Stimulated activated CD4-positive, alpha-beta T cell treated with anti-CD3 and anti-CD28 coated beads, Interleukin-15, amount 100 ng/mL, for 1 hour (primary cell): ENCODE data around the gene TEF.
"Not testable (repeated sequence)": the region's sequence is repeated elsewhere in the genome, so short reads cannot be mapped to it uniquely, and the experiment has no call there.

Experiments used
- DNase-seq, 2 donors: peaks; one replicate each; pipeline ENCODE4 v3.0.0-alpha.2; 2020; ENCODE audit warnings: low read depth in 1 of 2, low spot score in 1 of 2

Gene TEF

DNA sequence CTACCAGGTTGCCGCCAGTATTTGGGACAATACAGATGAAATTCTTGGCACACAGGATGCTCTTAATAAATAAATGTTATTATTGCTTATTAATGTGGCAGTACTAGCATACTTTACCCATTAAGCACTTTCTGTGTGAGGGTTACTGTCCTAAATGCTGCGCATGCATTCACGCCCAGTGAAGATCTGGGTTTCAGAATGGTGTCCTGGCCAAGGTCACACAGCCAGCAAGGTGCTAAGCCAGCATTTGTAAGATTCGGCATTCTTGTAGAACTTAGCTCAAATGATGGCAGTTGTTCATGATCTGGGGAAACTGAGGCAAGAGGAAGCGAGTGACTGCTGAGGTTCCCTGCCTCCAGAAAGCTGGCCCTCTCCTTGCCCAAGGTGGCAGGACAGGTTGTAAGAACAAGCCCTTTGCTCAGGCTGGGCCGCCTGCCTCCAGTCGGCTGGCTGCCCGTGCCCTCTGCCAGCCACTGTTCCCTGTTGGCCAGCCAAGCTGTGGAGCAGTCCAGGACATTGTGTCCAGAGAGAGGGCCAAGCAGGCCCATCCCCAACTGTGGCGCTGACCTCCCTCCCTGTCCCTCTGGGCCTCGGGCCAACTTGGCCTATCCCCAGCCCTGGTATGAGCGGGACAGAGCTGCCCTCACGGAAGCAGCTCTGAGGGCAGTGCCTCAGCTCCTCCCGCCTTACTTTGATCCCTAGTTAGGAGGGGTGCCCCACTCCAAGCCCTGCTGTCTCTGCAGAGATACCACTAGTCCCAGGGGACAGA lies 36.1 kb downstream of the TEF start:
- no peak for DNase-seq

DNA sequence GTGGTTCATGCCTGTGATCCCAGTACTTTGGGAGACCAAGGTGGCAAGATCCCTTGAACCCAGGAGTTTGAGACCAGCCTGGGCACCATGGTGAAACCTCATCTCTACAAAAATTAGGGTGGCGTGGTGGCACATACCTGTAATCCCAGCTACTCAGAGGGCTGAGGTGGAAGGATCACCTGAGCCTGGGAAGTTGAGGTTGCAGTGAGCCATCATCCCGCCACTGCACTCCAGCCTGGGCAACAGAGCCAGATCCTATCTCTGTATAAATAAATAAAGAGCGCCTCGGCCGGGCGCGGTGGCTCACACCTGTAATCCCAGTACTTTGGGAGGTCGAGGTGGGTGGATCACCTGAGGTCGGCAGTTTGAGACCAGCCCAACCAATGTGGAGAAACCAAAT lies 37.0 kb downstream of the TEF start:
- no peak for DNase-seq

DNA sequence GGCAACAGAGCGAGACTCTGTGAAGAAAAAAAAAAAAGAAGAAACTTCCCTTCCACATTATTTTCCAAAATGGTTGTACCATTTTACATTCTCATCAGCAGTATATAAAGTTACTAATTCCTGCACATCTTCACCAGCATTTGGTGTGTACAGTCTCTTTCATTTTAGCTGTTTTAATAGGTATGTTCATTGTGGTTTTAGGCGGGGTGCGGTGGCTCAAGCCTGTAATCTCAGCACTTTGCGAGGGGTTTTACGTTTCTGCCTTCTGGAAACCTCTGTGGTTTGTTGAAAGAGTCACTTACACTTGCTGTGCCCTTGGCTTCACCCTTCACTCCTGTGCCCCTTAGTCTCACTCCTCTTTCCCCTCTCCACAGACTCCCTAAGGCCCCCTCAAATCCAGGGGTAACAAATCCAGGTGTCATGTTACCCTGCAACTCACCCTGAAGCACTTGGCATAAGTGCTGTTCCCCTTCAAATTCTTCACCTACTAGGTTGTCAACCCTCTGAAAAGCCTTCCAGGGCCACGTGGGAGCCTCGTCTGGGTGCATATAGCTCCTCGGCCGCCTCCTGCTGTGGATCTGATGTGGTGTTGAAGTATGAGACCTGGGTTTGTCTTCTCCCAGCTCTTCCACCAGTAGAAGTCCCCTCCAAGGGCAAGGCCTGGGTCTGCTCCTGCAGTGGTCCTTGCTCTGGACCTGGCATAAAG lies 44.1 kb downstream of the TEF start:
- DNase-seq = no peak

DNA sequence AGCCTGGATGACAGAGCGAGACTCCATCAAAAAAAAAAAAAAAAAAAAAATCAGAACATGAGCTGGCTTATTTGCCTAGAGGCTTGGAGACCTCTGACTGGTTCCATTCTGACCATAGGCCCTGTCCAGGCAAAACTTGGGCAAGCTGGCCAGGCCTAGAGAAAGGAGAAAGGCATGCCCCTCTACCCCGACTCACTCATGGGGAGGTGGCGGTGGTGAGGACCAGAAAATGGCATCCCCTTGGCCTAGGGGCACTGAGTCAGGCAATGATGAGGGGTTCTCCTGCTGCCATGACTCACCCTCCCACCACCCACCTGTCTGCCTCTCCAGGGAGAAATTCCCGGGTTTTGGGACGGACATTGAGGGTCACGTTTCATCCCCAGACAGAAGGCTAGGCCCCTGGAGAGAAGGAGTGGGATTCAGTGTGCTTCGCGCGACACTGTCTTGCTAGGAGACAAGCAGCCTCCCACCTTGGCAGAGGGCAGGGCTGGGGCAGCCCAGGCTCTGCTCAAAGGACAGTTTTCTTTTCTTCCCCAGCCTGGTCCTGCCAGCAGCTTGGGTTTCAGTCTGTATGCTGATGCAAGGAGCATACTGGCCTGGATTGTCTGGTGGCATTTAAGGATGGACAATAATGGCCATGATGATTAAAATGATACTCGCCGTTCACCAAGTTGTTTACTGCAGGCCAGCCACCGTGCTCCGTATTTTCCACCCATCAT lies 47.6 kb downstream of the TEF start:
- no peak for DNase-seq

DNA sequence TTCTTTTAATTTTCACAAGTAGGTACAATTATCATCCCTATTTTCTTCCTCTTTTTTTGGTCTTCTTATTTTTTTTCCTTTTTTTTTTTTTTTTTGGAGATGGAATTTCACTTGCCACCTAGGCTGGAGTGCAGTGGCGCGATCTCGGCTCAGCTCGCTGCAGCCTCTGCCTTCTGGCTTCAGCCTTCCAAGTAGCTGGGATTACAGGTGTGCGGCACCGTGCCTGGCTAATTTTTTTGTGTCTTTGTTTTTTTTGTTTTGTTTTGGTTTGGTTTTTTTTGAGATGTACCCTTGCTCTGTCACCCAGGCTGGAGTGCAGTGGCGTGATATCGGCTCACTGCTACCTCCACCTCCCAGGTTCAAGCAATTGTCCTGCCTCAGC lies 48.2 kb downstream of the TEF start:
- no peak for DNase-seq

DNA sequence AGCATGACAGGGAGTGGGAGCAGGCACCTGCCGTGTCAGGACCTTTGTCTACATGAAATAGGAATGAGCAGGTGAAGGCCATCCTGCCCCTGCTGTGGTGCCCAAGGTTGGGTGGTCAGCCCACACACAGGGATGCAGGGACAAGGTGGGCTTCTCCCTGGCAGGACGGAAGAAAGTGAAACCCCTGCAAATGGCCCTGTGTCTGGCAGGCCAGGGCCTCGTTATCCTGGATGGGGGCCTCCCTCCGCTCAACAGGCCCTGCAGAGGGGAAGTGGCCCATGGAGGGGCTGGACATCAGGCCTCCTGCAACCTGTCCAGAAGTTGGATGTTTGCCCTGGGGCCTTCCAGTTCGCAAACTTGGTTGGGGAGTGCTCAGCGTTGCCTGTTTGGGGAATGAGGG lies 49.9 kb downstream of the TEF start:
- no peak for DNase-seq

DNA sequence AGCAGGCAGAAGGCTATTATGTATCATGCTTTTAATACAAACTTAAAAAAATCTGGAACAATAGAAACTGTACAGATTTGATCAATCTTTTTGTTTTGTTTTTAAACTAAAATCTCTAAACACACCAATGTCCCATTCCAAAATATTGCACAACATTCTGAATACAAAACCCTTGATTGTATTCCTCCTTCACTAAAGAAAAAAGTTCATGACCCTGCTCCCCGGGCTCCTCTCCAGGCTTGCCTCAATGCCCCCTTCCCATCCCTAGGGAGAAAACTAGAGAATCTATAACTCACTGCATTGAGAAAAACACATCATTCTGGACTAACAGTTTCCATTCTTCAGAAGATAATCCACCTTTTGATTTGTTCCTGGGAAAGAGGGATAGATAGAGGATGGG lies 51.7 kb downstream of the TEF start:
- DNase-seq = not testable (repeated sequence)

DNA sequence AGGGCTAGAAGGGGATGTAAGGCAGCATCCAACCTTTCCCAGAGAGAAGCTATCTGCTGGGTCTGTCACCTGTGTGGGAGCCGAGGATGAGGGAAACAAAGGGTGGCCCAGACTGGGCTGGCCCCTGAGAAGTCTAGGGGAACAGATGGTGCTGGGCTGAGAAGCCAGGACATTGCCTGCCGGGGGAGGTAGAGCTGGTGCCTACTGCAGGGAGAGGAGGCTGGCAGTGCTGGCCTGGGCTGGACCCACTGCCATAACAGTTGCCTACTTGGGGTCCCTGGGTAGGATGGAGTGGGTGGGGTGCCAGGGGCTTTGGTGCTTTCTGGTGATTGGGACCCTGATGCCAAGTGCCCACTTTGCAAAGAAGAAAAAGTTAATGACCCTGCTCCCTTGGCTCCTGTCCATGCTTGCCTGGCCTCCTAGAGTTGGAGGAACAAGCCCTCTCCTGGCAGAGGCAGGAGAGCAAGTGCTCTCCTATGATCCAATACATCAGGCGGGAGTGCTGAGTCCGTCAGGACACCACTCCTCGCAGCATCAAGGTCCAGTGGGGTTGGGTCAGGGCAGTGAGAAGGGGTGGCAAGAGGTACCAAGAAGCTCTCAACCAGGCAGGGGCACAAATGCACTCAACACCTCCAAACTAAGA lies 52.7 kb downstream of the TEF start:
- DNase-seq = not testable (repeated sequence)

DNA sequence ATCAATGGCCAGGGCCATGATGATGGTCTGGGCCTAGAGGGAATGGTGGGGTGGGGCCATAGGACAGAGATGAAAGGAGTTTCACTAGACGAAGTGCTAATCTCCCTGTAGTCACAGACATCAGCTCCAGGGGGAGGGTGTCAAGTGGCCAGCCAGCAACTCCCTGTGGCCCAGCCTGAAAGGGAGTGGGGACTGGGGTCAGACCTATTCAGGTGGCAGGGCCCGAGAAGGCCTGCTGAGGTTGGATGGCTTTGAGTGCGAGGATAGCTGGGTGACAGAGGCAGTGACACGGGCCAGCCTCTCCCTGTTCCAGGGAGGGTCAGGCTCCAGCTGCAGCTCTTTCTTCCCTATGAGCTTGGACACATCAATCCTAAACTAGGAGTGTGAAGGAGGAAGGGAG lies 53.8 kb downstream of the TEF start:
- no peak for DNase-seq

DNA sequence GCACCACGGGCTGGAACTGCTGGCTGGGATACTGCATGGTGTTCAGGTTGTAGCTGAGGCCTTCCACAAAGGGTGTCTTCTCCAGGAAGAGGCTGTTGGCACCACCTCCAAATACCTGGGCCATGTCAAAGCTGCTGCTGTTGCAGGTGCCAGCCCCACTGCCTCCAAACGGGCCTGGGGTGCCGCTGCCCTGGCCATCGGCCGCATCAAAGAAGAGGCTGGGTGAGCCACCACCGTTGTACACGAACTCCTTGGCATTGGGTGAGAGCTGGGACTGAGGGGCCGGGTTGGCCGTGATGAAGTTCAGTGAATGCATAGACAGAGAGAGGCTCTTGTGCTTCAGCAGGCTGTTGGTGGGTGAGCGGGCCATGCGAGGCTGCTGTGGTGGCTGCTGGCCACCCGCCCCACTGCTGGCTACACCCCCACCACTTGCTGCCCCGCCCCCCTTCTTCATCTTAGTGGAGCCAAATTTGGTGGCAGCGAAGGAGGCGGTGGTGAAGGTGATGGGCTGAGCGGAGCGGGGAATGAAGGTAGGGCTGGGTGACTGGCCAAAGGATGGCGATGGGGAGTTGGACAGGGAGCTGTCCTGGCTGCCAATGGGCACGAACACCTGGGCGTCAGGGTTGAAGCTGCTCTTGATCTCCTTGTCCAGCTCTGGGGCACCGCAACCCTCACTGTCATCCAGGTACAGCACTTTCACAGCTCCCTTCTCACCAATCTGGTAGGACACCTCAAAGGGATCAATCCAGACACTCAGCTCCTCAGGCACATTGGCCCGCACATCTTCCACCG lies 54.8 kb downstream of the TEF start:
- DNase-seq = no peak

DNA sequence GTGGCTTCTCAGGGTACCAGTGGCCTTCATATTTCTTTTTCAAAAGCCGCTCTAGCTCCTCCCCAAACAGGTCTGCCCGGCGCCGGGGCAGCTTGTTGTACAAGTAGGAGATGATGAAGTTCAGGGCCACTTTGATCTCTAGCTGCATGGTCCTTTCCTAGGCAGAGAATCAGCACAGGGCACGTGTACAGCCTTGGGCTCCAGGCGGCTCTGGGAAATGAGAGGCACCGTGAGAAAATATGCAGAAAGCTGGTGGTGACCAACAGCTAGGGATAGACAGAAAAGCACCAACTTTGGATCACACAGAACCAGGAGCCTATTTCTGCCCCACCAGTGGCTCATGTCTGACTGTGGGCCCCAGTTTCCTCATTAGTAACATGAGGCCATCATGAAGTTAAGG lies 55.5 kb downstream of the TEF start:
- DNase-seq = no peak

DNA sequence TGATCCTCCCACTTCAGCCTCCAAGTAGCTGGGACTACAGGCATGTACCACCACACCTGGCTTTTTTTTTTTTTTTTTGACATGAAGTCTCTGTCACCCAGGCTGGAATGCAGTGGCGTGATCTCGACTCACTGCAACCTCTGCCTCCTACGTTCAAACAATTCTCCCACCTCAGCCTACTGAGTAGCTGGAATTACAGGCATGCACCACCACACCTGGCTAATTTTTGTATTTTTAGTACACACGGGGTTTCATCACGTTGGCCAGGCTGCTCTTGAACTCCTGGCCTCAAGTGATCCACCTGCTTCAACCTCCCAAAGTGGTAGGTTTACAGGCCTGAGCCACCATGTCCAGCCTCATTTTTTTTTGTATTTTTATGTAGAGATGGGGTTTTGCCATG lies 58.8 kb downstream of the TEF start:
- not testable (repeated sequence) for DNase-seq

DNA sequence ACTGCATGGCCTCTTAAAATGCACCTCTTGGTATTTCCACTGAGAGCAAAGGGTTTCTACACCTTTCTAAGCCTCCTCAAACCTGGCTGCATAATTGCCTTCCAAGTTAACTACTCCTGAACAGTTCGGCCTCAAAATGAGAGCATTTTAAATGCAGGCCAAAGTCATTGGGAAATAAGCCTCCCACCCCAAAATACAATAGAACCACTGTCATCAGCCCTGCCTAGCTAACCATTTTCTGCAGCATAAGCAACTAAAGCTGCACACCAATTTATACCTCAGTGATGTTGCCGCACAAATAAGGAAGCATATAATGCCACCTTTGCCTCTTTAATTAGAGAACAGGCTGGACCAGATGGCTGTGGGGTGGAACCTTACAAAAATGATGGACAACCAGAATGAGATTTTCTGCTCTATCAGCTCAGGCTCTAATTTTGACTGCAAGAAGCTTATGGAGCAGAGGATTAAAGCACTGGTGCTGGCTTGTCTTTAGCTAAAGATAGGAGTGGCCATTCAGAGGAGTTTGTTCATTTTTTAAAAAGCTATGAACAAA lies 60.6 kb downstream of the TEF start:
- no peak for DNase-seq

DNA sequence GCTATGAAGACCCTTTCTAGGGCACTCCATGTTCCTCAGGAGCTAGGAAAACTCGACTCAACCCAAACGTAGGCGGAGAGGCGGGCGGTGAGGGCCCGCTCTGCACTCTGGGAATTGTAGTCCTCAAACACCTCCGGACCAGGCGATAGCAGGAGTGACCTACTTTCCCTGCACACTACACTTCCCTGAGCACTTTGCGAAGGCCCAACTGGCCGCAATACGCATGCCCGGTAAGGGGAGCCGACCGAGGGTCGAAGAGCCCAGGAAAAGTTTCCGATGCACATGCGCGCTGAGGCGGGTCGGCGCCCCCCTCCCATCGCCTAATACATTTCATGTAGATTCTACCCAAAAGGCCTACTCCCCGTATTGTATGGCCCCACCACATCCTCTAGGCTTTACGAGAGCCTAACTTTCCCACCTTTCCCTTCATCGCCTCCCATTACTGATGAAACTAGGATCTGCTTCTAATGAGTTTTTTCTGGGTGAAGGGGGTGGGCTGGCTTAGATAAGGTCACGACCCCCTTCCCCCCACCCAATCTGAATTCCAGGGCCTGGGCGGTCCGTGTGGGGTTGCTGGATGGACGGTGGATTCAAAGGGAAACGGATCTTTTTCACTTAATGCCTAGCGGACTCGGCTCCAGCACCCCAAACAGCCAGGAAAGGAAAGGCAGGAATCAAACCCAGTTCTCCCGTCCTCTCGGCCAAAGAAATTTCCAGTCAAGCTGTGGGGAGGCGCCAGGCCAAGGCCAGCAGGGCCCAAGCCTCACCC lies 62.8 kb downstream of the TEF start:
- peak; percentile 66 to 70 for DNase-seq

DNA sequence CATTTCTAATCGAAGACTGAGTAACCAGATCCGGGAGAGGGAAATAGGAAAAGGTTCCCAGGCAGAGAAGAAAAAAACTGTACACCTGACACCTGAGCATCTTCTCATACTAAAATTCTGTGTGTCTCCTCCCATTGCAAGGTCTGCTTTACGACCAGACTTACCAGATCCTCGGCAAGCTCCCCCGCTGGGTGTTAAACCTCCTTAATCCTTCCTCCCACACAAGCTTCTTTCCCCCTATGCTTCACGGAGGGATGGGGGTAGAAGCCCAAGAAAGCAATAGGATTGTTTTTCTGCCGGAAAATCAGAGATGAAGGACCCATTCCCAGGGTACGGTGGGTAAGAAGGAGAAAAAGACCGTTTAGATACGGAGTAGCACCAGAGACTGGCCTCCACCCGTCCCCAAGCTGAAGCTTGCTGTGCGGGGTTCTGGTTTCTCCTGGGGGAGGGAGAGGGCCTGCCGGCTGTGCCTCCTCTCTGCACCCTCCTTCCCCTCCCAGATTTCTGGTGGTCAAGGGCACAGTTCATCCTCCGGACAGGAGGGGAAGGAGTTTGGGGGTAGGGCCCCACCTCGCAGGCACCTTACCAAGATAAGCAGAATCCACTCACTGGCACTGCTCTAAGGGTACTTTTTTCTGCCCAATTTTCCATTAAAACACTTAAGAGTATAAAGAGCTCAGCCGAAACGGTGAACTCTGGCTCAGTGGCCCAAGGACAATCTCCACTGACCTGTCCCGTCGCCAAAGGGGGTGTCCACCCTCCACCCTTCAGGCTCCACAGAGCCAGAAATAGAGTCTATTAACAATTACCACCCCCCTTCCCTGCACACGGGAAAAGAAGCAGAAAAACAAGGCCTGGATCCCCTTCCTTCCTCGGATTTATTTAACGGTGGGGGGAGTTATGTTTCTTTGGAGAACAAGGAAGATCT lies 63.7 kb downstream of the TEF start:
- no peak for DNase-seq

DNA sequence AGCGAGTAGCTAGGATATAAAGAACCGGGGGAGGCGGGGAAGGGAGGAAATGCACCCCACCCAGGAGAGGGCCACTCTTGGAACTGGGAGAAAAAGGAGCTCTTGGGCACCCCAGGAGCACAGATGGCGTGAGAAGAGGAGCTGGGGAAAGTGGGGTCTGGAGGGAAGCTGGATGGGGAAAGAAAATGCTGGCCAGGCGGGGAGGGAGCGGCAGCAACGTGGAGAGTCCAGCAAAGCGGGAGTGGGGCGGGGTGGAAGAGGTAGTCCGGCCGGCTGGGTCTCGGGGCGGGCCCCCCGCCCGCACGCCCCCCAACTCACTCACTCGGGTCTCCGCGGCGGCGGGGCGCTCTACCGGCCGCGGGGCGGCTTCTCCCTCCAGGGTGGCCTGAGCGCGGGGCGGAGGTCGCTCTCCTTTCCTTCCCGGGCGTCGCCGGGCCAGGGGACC lies 64.3 kb downstream of the TEF start:
- no peak for DNase-seq

DNA sequence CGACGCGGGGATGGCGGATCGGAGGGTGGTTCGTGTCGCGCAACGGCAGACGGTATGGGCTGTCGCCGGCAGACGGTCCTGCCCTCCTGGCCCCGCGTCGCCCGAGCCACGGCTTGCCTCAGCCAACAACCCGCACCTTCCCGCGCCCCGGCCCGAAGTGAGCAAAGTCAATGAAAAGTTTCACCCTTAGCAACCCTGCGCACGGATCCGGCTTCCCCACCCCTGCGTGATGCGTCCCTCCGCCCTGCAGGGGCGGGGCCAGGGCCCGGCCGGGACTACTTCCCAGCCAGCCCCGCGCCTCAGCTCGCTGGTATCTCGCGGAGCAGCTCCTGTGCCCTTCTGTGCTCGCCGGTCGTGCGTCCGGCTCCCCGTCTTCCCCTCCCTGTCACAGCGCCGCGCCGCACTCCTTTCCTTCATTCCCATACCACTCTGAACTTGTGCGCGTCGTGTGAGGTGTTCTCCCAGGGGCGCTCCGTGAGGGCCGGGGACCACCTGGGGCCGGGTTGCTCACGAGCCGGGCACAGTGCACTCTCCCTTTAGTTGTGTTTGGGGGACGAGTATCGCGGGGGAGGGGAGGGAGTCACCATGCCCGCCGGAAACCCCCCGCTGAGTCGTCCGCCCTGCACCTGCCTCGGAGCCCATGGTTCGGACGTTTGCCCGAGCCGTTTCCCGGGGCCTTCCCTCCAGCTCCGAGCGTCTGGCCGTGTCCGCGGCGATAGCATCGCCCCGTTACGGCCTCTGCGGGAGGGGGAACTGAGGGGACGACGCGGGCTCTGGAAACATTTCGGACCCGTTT lies 65.1 kb downstream of the TEF start, which contains the start of gene TOB2:
TOB2 (minus strand) TSS at position 163 of the 796 bp plus-strand sequence. CDS start 9,456 bp downstream, outside the sequence.
- DNase-seq = peak; percentile 93 to 94
